Measurements from ENCODE around the gene SLC22A25.
"Not testable (repeated sequence)": the region's sequence is repeated elsewhere in the genome, so short reads cannot be mapped to it uniquely, and the experiment has no call there.

Gene SLC22A25

GRCh38 chr11:63235471-63236461 lies 7.6 kb downstream of the SLC22A25 start:
- DNase-seq (ENCODE audit: low read depth in 2 of 3, low spot score in 1 of 3): not testable (repeated sequence)

DNA sequence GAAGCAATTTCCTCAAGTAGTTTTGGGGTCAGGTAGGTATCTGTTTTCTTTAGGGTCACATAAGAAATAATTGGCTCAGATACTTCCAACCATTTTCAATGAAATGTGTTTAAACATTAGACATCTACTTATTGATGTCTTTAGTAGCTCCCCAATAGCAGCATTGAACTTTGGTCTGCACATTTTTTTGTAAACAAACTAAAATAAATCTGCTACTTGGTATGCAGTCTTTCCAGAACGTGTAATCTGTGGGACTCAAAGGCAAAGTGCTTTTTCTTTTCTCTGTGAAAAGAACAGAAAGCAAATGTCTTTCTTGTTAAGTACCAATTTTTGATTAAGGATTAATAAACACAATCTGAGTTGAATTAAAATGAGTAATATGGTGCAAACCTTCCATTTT lies 13.6 kb downstream of the SLC22A25 start:
- DNase-seq (ENCODE audit: low read depth in 2 of 3, low spot score in 1 of 3): no peak

DNA sequence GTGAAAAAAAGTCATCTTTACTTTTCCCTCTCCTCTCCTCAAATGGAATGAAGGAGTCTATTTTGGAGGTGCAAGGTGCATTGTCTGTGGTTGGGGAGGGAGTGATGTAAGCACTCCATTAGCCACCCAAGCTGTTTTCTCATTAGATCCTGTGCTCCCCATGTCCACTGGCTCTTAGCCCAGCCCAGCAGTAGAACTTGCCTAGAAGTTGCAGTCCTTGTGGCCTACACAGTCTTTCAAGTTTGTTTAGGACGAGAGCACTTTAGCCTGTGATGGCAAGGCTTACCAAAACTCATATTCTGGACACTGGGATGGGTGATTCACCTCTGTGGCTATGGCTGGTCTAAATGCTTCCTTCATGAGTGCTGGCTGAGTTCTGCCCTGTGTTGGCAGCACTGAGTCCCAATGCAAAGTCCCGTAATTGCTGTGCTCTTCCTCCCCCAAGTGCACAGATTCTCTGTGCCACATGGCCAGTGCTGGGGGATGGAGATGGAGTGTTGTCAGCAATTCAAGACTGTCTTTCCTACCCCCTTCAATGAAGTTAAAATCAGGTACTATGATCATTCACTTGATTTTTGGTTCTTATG lies 15.8 kb downstream of the SLC22A25 start:
- no peak for DNase-seq (ENCODE audit: low read depth in 2 of 3, low spot score in 1 of 3)

DNA sequence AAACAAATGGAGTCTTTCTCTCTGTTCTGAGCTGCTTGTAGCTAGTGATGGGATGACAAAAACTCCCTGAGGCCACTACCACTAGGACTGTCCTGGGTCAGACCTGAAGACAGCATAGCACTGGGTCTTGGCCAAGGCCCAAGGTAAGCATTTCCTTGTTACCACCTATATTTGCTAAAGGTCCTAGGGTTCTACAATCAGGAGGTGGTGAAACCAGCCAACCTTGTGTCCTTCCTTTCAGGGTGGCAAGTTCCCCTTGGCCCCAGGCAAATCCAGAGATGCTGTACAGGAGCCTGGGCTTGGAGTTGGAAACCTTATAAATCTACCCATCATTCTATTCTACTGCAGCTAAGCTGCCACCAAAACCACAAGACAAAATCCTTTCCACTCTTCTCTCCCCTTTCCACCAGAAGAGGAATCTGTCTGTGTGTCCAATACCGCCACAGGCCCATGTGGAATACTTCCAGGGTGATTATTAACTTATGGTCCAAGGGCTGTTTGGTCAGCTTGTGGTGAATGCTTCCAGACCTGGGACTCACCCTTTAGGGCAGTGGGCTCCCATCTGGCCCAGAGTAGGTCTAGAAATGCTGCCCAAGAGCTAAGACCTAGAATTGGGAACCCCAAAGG lies 16.8 kb downstream of the SLC22A25 start:
- DNase-seq (ENCODE audit: low read depth in 2 of 3, low spot score in 1 of 3): no peak

DNA sequence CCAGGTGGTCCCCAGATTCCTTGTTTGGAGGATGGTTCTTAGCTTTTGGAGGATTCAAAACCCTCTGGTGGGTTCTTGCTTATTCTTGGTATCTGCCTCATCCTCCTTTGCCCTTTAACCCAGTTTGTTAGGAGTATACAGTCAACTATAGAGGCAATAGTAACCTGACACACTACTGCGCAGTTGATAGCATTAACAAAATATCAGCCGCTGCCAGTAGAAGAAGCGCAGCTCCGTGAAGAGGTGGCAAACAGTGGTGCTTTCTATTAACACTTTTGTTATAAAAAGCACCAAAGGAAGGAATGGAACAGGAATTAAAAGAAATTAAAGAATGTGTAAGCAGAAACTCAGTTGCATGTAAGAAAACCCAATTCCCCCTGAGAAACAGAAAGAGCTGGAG lies 29.3 kb downstream of the SLC22A25 start:
- no peak for DNase-seq (ENCODE audit: low read depth in 2 of 3, low spot score in 1 of 3)

- DNase-seq (ENCODE audit: low read depth in 2 of 3, low spot score in 1 of 3): peak in 1 of 3 donors; percentile 25
These were observed 30.7 kb downstream of the SLC22A25 start for GRCh38 chr11:63212742-63213141.

DNA sequence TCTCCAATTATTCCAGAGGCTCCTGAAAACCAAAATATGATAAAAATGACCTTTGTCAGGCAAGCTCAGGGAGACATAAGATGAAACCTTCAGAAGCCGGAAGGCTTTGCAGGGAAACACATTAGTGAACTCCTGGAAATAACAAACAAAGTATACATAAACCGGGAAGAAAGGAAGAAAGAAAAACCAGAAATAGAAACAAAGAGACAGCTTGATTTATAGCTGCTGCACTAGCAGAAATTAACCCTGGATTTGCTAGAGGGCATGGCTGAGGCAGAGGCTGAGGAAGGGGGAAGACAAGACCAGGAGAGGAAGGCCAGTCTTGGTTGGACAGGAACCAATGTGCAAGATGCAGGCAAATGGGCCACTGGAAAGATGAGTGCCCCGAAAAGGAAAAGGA lies 33.3 kb downstream of the SLC22A25 start:
- DNase-seq (ENCODE audit: low read depth in 2 of 3, low spot score in 1 of 3): no peak
